Measurements from ENCODE around the gene RAVER2. TPM values are rescaled to one million over a fixed set of nuclear protein-coding genes. Genes with fewer than 3 reads are reported as not detected.
"Not testable (repeated sequence)": the region's sequence is repeated elsewhere in the genome, so short reads cannot be mapped to it uniquely, and the experiment has no call there.

Gene RAVER2
- total and polyA plus RNA-seq, 4 donors, result 20.3 to 27.1 (median 23.6) TPM

- H3K36me3 ChIP-seq (ENCODE audit: control insufficient read depth, insufficient read depth, low read length); H3K9me3 ChIP-seq (ENCODE audit: control insufficient read depth, insufficient read depth, low read length); H3K27me3 ChIP-seq (ENCODE audit: control insufficient read depth, insufficient read depth, low read length); H3K4me3 ChIP-seq (ENCODE audit: low read depth, low read length); H3K4me1 ChIP-seq (ENCODE audit: control insufficient read depth, insufficient read depth, low read length); H3K27ac ChIP-seq (ENCODE audit: low read depth, low read length); DNase-seq (ENCODE audit: low read depth in 4 of 6, low spot score in 6 of 6): not testable (repeated sequence)
- 100% methylated on average over 2 of the region's 6 CpGs for WGBS (ENCODE audit: insufficient coverage)
Measured at GRCh38 chr1:64782044-64782443, 37.2 kb downstream of the RAVER2 start.

- not testable (repeated sequence) for H3K4me1 ChIP-seq (ENCODE audit: control insufficient read depth, insufficient read depth, low read length); H3K36me3 ChIP-seq (ENCODE audit: control insufficient read depth, insufficient read depth, low read length); H3K9me3 ChIP-seq (ENCODE audit: control insufficient read depth, insufficient read depth, low read length); DNase-seq (ENCODE audit: low read depth in 4 of 6, low spot score in 6 of 6); H3K27ac ChIP-seq (ENCODE audit: low read depth, low read length); H3K4me3 ChIP-seq (ENCODE audit: low read depth, low read length); H3K27me3 ChIP-seq (ENCODE audit: control insufficient read depth, insufficient read depth, low read length)
- 100% methylated on average over 1 of the region's 5 CpGs for WGBS (ENCODE audit: insufficient coverage)
Measured at GRCh38 chr1:64782848-64783247, 38.0 kb downstream of the RAVER2 start.

DNA sequence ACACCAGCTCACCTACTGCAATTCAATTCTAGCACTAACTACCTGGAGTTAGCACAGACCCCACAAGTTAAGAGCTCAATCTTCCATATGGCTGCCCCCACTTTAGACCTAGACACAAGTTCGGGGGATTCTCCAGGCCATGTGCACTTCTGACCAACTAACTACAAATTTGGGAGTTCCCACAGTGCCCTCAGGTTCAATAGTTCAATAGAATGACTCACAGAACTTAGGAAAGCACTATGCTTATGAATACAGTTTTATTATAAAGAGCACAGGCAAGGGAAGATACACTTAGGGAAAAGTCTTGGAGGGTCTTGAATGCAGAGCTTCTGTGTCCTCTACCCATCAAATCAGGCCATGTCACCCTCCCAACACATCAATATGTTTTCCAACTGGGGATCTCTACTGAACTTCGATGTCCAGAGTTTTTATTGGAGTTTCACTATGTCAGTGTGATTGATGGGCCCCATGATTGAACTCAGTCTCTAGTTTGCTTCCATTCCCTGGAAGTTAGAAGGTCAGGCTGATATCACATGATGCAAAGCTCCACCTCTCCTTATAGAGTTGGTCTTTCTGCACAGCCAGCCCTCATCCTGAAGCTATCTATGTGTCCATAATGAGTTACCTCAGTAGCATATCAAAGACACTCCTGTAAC is 46.1 kb downstream of the RAVER2 start:
- no peak for DNase-seq (ENCODE audit: low read depth in 4 of 6, low spot score in 6 of 6)
- no CpG with 5 or more reads among the region's 2 CpGs for WGBS (ENCODE audit: insufficient coverage)
- no peaks in the 10 kb centered on the region for H3K4me1 ChIP-seq (ENCODE audit: control insufficient read depth, insufficient read depth, low read length)
- H3K27ac ChIP-seq (ENCODE audit: low read depth, low read length), result no peak overlapping the region
- H3K9me3 ChIP-seq (ENCODE audit: control insufficient read depth, insufficient read depth, low read length), result no peaks in the 10 kb centered on the region
- no peaks in the 10 kb centered on the region for H3K36me3 ChIP-seq (ENCODE audit: control insufficient read depth, insufficient read depth, low read length)
- no peak overlapping the region for H3K4me3 ChIP-seq (ENCODE audit: low read depth, low read length)
- H3K27me3 ChIP-seq (ENCODE audit: control insufficient read depth, insufficient read depth, low read length), result no peaks in the 10 kb centered on the region

DNA sequence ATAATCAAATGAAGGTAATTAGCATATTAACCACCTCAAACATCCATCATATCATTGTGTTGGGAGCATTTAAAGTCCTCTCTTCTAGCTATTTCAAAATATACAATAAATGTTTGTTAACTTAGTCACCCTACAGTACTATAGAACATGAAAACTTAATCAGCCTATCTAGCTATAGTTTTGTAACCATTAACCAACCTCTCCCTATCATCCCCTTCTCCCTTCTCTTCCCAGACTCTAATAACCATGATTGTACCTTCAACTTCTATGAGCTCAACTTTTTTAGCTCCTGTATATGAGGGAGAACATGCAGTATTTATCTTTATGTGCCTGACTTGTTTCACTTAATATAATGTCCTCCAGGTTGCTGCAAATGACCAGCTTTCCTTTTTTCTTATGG is 54.0 kb downstream of the RAVER2 start:
- Histone ChIP-seq H3K27me3 (ENCODE audit: control insufficient read depth, insufficient read depth, low read length) (no peaks in the 10 kb centered on the region), H3K9me3 (ENCODE audit: control insufficient read depth, insufficient read depth, low read length) (no peaks in the 10 kb centered on the region), H3K27ac (ENCODE audit: low read depth, low read length) (no peak overlapping the region), H3K4me3 (ENCODE audit: low read depth, low read length) (no peak overlapping the region), H3K36me3 (ENCODE audit: control insufficient read depth, insufficient read depth, low read length) (no peaks in the 10 kb centered on the region), H3K4me1 (ENCODE audit: control insufficient read depth, insufficient read depth, low read length) (no peaks in the 10 kb centered on the region)
- no peak for DNase-seq (ENCODE audit: low read depth in 4 of 6, low spot score in 6 of 6)

GRCh38 chr1:64801851-64802523 is 57.1 kb downstream of the RAVER2 start:
- DNase-seq (ENCODE audit: low read depth in 4 of 6, low spot score in 6 of 6), result no peak
- 96% methylated on average over 4 of the region's 6 CpGs for WGBS (ENCODE audit: insufficient coverage)
- Histone ChIP-seq H3K4me1 (ENCODE audit: control insufficient read depth, insufficient read depth, low read length) (no peaks in the 10 kb centered on the region), H3K27ac (ENCODE audit: low read depth, low read length) (no peak overlapping the region), H3K4me3 (ENCODE audit: low read depth, low read length) (no peak overlapping the region), H3K27me3 (ENCODE audit: control insufficient read depth, insufficient read depth, low read length) (no peaks in the 10 kb centered on the region), H3K9me3 (ENCODE audit: control insufficient read depth, insufficient read depth, low read length) (no peaks in the 10 kb centered on the region), H3K36me3 (ENCODE audit: control insufficient read depth, insufficient read depth, low read length) (no peaks in the 10 kb centered on the region)

- H3K4me3 ChIP-seq (ENCODE audit: low read depth, low read length), result no peak overlapping the region
- H3K9me3 ChIP-seq (ENCODE audit: control insufficient read depth, insufficient read depth, low read length), result no peaks in the 10 kb centered on the region
- H3K4me1 ChIP-seq (ENCODE audit: control insufficient read depth, insufficient read depth, low read length), result no peaks in the 10 kb centered on the region
- H3K27ac ChIP-seq (ENCODE audit: low read depth, low read length), result no peak overlapping the region
- DNase-seq (ENCODE audit: low read depth in 4 of 6, low spot score in 6 of 6), result no peak
- H3K27me3 ChIP-seq (ENCODE audit: control insufficient read depth, insufficient read depth, low read length), result no peaks in the 10 kb centered on the region
- no peaks in the 10 kb centered on the region for H3K36me3 ChIP-seq (ENCODE audit: control insufficient read depth, insufficient read depth, low read length)
Measured at GRCh38 chr1:64809309-64809708, 64.4 kb downstream of the RAVER2 start.

DNA sequence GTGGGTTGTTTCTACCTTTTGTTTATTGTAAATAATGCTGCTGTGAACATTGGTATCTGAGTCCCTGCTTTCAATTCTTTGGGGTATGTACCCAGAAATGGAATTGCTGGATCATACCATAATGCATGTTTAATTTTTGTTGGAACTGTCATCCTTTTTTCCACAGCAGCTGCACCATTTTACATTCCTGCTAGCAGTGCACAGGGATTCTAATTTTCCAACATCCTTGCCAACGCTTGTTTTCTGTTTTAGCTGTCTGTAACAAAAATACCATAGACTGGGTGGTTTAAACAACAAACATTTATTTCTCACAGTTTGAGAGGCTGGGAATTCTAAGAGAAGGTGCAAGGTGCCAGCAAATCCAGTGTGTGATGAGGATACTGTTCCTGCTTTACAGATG is 65.1 kb downstream of the RAVER2 start:
- no peak overlapping the region for H3K27ac ChIP-seq (ENCODE audit: low read depth, low read length)
- H3K9me3 ChIP-seq (ENCODE audit: control insufficient read depth, insufficient read depth, low read length), result no peaks in the 10 kb centered on the region
- DNase-seq (ENCODE audit: low read depth in 4 of 6, low spot score in 6 of 6), result no peak
- H3K4me3 ChIP-seq (ENCODE audit: low read depth, low read length), result no peak overlapping the region
- no peaks in the 10 kb centered on the region for H3K27me3 ChIP-seq (ENCODE audit: control insufficient read depth, insufficient read depth, low read length)
- no peaks in the 10 kb centered on the region for H3K4me1 ChIP-seq (ENCODE audit: control insufficient read depth, insufficient read depth, low read length)
- no peaks in the 10 kb centered on the region for H3K36me3 ChIP-seq (ENCODE audit: control insufficient read depth, insufficient read depth, low read length)
- no CpG with 5 or more reads among the region's 1 CpG for WGBS (ENCODE audit: insufficient coverage)

DNA sequence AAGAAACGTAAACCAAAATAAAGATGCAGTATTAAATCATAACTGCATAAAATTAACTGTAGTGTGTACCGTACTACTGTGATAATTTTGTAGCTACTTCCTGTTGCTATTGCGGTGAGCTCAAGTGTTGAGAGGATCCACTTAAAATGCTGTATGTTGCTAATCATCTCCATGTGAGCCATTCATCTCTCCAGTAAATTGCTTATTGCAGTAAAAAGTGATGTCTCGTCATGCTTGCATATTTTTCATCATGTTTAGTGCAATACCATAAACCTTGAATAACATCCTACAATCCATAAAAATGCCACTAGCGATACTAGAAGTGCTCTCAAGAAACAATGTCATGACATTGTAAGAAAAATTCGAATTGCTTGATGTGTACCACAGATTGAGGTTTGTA is 66.3 kb downstream of the RAVER2 start:
- Histone ChIP-seq H3K36me3 (ENCODE audit: control insufficient read depth, insufficient read depth, low read length) (no peaks in the 10 kb centered on the region), H3K27ac (ENCODE audit: low read depth, low read length) (no peak overlapping the region), H3K4me3 (ENCODE audit: low read depth, low read length) (no peak overlapping the region), H3K27me3 (ENCODE audit: control insufficient read depth, insufficient read depth, low read length) (no peaks in the 10 kb centered on the region), H3K9me3 (ENCODE audit: control insufficient read depth, insufficient read depth, low read length) (no peaks in the 10 kb centered on the region), H3K4me1 (ENCODE audit: control insufficient read depth, insufficient read depth, low read length) (no peaks in the 10 kb centered on the region)
- no CpG with 5 or more reads among the region's 6 CpGs for WGBS (ENCODE audit: insufficient coverage)
- peak in 1 of 6 donors; percentile 52 for DNase-seq (ENCODE audit: low read depth in 4 of 6, low spot score in 6 of 6)

GRCh38 chr1:64814427-64814826 is 69.6 kb downstream of the RAVER2 start:
- Histone ChIP-seq H3K36me3 (ENCODE audit: control insufficient read depth, insufficient read depth, low read length) (no peaks in the 10 kb centered on the region), H3K9me3 (ENCODE audit: control insufficient read depth, insufficient read depth, low read length) (no peaks in the 10 kb centered on the region), H3K27ac (ENCODE audit: low read depth, low read length) (no peak overlapping the region), H3K4me3 (ENCODE audit: low read depth, low read length) (no peak overlapping the region), H3K27me3 (ENCODE audit: control insufficient read depth, insufficient read depth, low read length) (no peaks in the 10 kb centered on the region), H3K4me1 (ENCODE audit: control insufficient read depth, insufficient read depth, low read length) (no peaks in the 10 kb centered on the region)
- no CpG with 5 or more reads among the region's 1 CpG for WGBS (ENCODE audit: insufficient coverage)
- no peak for DNase-seq (ENCODE audit: low read depth in 4 of 6, low spot score in 6 of 6)

- H3K4me1 ChIP-seq (ENCODE audit: control insufficient read depth, insufficient read depth, low read length); H3K36me3 ChIP-seq (ENCODE audit: control insufficient read depth, insufficient read depth, low read length); H3K27me3 ChIP-seq (ENCODE audit: control insufficient read depth, insufficient read depth, low read length); DNase-seq (ENCODE audit: low read depth in 4 of 6, low spot score in 6 of 6); H3K4me3 ChIP-seq (ENCODE audit: low read depth, low read length); H3K27ac ChIP-seq (ENCODE audit: low read depth, low read length); H3K9me3 ChIP-seq (ENCODE audit: control insufficient read depth, insufficient read depth, low read length): not testable (repeated sequence)
- WGBS (ENCODE audit: insufficient coverage), result 86% methylated on average over 1 of the region's 5 CpGs
Measured at GRCh38 chr1:64817364-64817763, 72.5 kb downstream of the RAVER2 start.

All from spinal cord (tissue), 10 donors.